ENCODE data around the gene BCL10. TPM values are rescaled to one million over a fixed set of nuclear protein-coding genes. Genes with fewer than 3 reads are reported as not detected.

BCL10 gene
- total RNA-seq, 4 donors from 2014 or later, result 9.4 to 21.3 (median 10.6) TPM

- H3K4me1 ChIP-seq, result peaks cover 0 to 19% (median 0%) of the 10 kb centered on the region in 3 donors
- WGBS, 2 donors (ENCODE audit: low coverage in 1 of 2), result 95 to 100% methylated on average over 2 of the region's 2 CpGs
- H3K27ac ChIP-seq, result no peak overlapping the region
- H3K36me3 ChIP-seq, result peaks cover 9 to 81% of the 10 kb centered on the region in 2 donors
- no peak for TF ChIP-seq EP300 (IDR thresholded peaks at IDR 0.05)
- TF ChIP-seq CTCF (IDR thresholded peaks at IDR 0.05), result no peak
- no peak for TF ChIP-seq POLR2AphosphoS5 (IDR thresholded peaks at IDR 0.05)
- no peak for TF ChIP-seq POLR2A (IDR thresholded peaks at IDR 0.05)
- ATAC-seq, result no peak
- no peaks in the 10 kb centered on the region for H3K27me3 ChIP-seq
- H3K4me3 ChIP-seq, result no peak overlapping the region
- H3K9me3 ChIP-seq, result no peaks in the 10 kb centered on the region
Measured at GRCh38 chr1:85267313-85267712, 9.1 kb downstream of the BCL10 start.

- Histone ChIP-seq H3K4me3 (no peak overlapping the region), H3K4me1 (peaks cover 0 to 10% (median 0%) of the 10 kb centered on the region in 3 donors), H3K27me3 (no peaks in the 10 kb centered on the region), H3K27ac (no peak overlapping the region), H3K36me3 (peaks cover 0 to 52% of the 10 kb centered on the region in 2 donors), H3K9me3 (no peaks in the 10 kb centered on the region)
- TF ChIP-seq POLR2AphosphoS5 (IDR thresholded peaks at IDR 0.05), result no peak
- TF ChIP-seq POLR2A (IDR thresholded peaks at IDR 0.05), result no peak
- ATAC-seq, result no peak
- WGBS, 2 donors (ENCODE audit: low coverage in 1 of 2), result 90 to 94% methylated on average over 2 of the region's 2 CpGs
Measured at GRCh38 chr1:85264150-85264549, 12.3 kb downstream of the BCL10 start.

GRCh38 chr1:85262985-85263384, 13.4 kb downstream of the BCL10 start:
- no peak for ATAC-seq
- no peak for TF ChIP-seq POLR2AphosphoS5 (IDR thresholded peaks at IDR 0.05)
- no peak for TF ChIP-seq CTCF (IDR thresholded peaks at IDR 0.05)
- no peak for TF ChIP-seq POLR2A (IDR thresholded peaks at IDR 0.05)
- TF ChIP-seq EP300 (IDR thresholded peaks at IDR 0.05), result no peak
- Histone ChIP-seq H3K4me3 (no peak overlapping the region), H3K9me3 (no peaks in the 10 kb centered on the region), H3K27ac (no peak overlapping the region), H3K27me3 (no peaks in the 10 kb centered on the region), H3K36me3 (peaks cover 0 to 42% of the 10 kb centered on the region in 2 donors), H3K4me1 (peaks cover 0 to 18% (median 6%) of the 10 kb centered on the region in 3 donors)

- Histone ChIP-seq H3K36me3 (peaks cover 0 to 41% of the 10 kb centered on the region in 2 donors), H3K27me3 (no peaks in the 10 kb centered on the region), H3K4me1 (peaks cover 0 to 47% (median 17%) of the 10 kb centered on the region in 3 donors), H3K27ac (peak overlapping the region; percentile 21 to 92 (median 88)), H3K9me3 (no peaks in the 10 kb centered on the region), H3K4me3 (peak overlapping the region; percentile 74 to 77)
- 7 to 9% methylated on average over 7 of the region's 7 CpGs for WGBS, 2 donors (ENCODE audit: low coverage in 1 of 2)
- peak; percentile 66 for ATAC-seq
- TF ChIP-seq EP300 (IDR thresholded peaks at IDR 0.05) (no peak), CTCF (IDR thresholded peaks at IDR 0.05) (no peak), POLR2AphosphoS5 (IDR thresholded peaks at IDR 0.05) (no peak), POLR2A (IDR thresholded peaks at IDR 0.05) (no peak)
Measured at GRCh38 chr1:85259912-85260274, 16.5 kb downstream of the BCL10 start.

GRCh38 chr1:85259118-85259911, 17.1 kb downstream of the BCL10 start, which contains the start of gene C1orf52:
TSS of gene C1orf52 (minus strand) at chr1:85259662. CDS start at chr1:85259633, 29 bp downstream.
- Histone ChIP-seq H3K9me3 (no peaks in the 10 kb centered on the region), H3K4me1 (peaks cover 0 to 52% (median 19%) of the 10 kb centered on the region in 3 donors), H3K36me3 (peaks cover 0 to 35% of the 10 kb centered on the region in 2 donors), H3K27ac (peak within 1 kb of the TSS; percentile 51 to 92 (median 88)), H3K27me3 (no peaks in the 10 kb centered on the region), H3K4me3 (peak within 1 kb of the TSS; percentile 74 to 77)
- TF ChIP-seq EP300 (IDR thresholded peaks at IDR 0.05) (no peak), CTCF (IDR thresholded peaks at IDR 0.05) (peak; percentile 94 to 99 (median 98)), POLR2AphosphoS5 (IDR thresholded peaks at IDR 0.05) (peak; percentile 87), POLR2A (IDR thresholded peaks at IDR 0.05) (peak; percentile 62 to 81)
- ATAC-seq, result peak; percentile 97
- WGBS, 2 donors (ENCODE audit: low coverage in 1 of 2), result 0% methylated on average over 3 to 7 of the region's 65 CpGs

Data from gastroesophageal sphincter (tissue), 4 donors.